Stimulated activated CD4-positive, alpha-beta T cell treated with anti-CD3 and anti-CD28 coated beads, Interleukin-15, amount 100 ng/mL, for 1 hour (primary cell): ENCODE data around the gene HPRT1.
A peak's percentile ranks its signal among the peaks of the same experiment; 100 is the strongest.
"Not testable (repeated sequence)": the region's sequence is repeated elsewhere in the genome, so short reads cannot be mapped to it uniquely, and the experiment has no call there.

Experiments used
- DNase-seq, 2 donors: peaks; one replicate each; pipeline ENCODE4 v3.0.0-alpha.2; 2020; ENCODE audit warnings: low read depth in 1 of 2, low spot score in 1 of 2

The HPRT1 gene, protein sequence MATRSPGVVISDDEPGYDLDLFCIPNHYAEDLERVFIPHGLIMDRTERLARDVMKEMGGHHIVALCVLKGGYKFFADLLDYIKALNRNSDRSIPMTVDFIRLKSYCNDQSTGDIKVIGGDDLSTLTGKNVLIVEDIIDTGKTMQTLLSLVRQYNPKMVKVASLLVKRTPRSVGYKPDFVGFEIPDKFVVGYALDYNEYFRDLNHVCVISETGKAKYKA

DNA sequence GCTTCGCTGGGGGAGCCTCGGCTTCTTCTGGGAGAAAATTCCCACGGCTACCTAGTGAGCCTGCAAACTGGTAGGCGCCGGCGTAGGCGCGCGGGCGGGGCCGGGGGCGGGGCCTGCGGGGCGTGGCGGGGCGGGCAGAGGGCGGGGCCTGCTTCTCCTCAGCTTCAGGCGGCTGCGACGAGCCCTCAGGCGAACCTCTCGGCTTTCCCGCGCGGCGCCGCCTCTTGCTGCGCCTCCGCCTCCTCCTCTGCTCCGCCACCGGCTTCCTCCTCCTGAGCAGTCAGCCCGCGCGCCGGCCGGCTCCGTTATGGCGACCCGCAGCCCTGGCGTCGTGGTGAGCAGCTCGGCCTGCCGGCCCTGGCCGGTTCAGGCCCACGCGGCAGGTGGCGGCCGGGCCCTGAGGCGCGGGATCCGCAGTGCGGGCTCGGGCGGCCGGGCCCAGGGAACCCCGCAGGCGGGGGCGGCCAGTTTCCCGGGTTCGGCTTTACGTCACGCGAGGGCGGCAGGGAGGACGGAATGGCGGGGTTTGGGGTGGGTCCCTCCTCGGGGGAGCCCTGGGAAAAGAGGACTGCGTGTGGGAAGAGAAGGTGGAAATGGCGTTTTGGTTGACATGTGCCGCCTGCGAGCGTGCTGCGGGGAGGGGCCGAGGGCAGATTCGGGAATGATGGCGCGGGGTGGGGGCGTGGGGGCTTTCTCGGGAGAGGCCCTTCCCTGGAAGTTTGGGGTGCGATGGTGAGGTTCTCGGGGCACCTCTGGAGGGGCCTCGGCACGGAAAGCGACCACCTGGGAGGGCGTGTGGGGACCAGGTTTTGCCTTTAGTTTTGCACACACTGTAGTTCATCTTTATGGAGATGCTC lies at the start of gene HPRT1:
HPRT1 (plus strand) TSS at position 161 of the 857 bp plus-strand sequence; CDS start at position 308, 147 bp downstream.
- peak; percentile 58 to 61 for DNase-seq

DNA sequence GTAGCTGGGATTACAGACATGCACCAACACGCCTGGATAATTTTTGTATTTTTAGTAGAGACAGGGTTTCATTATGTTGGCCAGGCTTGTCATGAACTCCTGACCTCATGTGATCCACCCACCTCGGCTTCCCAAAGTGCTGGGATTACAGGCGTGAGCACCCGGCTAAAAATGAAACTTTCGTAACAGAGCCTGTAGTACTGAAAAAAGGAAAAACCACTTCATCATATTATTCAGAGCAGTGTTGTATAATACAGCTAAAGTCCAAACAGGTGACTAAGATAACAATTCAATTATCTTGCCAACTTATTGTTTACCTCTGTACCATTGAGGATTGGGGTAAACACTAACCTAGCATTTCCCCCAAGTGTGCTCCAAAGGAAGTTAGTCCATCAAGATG lies 43.9 kb upstream of the HPRT1 start:
- no peak for DNase-seq

DNA sequence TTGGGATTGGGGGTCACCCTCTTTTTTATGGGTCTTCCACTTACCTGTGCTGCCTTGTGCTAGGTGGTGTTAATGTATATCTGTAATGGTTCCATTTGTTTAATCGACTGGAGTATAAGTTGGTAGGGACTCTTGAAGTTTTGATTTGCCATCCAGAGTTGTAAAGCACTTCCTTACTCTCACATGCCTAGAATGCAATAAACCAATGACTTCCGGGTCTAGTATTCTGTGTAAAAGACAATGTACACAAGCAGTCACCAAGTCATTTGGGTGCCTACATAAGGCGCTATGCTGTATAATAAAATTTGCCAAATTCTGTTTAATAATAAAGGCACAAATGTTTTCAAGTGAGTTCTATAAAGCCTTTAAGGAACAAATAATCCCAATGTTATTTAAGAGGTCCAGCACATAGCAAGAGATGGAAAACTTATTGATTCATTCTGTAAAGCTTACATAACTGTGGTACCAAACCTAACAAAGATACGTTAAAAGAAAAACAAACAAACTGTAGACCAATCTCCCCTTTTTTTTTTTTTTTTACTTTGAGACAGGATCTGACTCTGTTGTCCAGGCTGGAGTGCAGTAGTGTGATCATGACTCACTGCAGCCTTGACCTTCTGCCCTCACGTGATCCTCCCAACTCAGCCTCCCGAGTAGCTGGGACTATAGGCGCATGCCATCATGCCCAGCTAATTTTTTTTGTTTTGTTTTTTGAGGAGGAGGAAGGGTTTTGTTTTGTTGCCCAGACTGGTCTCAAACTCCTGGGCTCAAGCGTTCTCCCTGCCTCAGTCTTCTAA lies 41.5 kb upstream of the HPRT1 start:
- no peak for DNase-seq

DNA sequence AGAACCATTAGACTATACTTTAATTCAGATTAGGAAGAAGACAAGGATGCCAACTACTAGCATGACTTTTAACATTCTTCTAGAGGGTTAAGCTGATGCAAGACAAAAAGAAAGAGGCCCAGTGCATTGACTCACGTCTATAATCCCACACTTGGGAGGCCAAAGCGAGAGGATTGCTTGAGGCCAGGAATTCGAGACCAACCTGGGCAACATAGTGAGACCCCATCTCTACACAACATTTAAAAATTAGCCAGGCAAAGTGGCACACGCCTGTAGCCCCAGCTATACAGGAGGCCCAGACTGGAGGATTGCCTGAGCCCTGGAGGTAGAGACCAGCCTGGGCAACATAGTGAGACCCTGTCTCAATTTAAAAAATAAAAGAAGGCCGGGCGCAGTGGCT lies 40.2 kb upstream of the HPRT1 start:
- no peak for DNase-seq

DNA sequence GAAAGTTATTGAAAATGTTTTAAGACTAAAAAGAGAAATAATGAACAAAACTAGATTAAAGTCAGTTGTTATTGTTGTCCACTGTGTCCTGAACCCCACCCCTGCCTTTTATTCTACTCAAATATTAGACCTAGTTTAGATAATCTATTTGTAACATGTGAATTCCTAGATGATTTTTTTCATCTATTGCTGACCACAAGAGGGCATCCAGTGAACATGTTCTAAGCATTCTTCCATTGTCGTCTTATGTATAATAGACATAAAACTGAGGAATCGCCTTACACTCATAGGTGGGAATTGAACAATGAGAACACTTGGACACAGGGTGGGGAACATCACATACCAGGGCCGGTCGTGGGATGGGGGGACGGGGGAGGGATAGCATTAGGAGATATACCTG lies 36.4 kb upstream of the HPRT1 start:
- no peak for DNase-seq

DNA sequence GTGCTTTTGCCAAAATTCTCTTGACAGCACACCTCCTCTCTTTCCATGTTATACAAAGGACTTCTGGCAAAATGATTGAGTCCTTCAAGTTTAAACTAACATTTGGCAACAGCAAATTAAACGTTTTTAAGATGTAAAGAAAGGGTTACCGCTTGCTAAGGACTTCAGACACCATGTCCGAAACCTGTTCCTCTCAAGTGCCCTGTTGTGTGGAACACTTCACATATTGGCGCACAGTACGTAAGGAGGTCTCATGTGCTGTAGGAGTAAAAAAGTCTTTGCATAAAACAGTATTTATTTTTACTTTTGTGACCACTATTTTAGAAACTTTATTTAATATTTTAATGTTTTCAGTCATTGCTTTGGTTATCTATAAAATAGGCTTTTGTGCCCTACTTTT lies 33.7 kb upstream of the HPRT1 start:
- DNase-seq, result no peak

DNA sequence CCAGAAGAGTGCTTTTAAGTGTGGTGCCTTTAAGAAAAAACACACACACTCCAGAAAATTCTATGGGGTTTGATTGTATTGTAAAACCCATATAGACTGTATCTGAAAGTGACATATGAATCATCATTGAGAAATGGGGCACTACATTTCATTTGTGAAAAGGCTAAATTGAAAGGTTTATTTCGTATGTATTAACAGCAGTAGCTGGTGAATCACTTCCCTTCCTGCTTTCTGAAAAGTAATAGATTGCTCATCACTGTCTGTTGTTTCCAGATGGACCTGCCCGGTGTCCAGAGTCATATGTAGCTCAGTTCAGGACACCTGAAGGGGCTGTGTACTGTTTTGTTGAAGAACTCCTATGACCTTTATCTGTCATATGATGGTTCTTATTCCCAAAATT lies 28.1 kb upstream of the HPRT1 start:
- no peak for DNase-seq

DNA sequence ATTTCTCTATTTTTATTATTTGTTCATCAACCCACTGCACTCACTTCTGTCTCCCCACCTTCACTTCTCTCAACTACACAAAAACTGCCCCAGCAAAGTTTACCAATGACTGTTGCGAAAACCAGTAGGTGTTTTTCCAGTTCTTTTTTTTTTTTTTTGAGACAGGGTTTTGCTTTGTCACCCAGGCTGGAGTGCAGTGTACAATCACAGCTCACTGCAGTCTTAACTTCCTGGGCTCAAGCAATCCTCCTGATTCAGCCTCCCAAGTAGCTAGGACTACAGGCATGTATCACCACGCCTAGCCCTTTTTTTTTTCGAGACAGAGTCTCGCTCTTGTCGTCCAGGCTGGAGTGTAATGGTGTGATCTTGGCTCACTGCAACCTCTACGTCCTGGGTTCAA lies 24.1 kb upstream of the HPRT1 start:
- no peak for DNase-seq

DNA sequence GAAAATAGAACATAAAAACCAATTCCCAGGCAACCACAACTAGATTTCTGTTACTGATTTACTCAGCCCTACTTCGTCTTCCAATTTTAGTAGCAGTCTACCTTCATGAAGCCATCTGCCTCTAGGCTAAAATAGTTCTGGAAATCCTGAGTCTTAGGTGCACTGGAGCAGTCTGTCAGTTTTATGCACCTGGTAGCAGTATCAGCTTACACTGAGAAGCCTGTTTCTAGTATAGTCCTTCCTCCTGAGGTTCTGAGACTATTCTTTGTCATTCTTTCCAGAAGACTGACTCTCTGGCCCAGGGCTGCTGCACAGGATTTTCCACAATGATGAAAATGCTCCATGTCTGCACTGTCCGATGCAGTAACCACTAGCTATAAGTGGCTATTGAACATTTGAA lies 16.9 kb upstream of the HPRT1 start:
- no peak for DNase-seq

DNA sequence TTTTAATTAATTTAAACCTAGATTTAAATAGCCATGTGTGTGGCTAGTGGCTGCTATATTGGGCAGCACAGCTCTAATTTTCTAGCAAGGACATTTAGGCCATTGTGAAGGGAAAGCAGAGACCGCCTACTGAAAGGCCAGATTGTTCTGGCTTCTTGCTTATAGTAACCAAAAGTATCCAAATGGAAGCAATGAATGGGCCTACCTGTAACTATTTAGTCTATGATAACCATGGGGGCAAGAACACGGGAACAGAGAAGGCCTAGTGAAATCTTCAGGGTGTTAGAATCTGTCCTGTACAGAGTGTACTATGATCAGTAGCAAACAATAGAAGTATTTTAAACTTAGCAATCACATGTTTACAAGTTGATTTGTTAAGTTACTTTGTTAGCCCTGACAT lies 16.5 kb upstream of the HPRT1 start:
- DNase-seq, result no peak

DNA sequence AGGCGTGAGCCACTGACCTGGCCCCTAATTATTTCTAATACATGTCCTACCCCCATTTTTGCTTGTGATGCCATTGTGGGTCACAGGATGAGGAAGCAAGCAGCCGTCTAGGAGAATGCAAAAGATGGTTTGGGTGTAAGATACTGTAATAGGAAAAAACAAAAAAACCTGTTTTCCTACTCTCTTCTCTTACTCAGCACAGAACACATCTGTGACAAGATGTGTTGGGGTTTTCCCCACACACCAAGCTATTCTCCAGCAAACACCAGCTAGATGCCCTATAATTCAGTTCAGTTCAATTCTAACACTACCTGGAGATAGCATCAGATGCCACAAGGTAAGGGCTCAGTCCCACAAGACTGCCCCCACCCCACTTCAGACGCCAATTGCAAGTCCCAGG lies 15.3 kb upstream of the HPRT1 start:
- no peak for DNase-seq

DNA sequence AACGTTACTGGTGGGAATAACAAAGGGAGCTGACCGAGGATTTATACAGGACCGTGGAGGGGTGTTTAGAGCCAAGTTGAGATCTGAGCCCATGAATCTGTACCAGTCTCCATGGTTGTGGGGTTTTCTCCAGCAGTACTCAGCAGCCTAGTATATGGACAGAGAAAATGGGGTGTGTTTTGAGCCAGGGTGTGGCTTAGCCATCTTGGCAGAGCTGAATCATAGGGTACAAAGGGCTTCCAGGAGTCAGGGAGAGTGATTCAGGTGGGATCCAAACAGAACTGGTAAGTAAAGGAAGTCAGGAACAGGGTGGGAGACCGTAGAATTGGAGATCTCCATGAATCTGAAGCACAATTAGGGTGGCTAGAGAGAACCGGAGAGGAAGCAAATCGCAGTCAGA lies 7.4 kb upstream of the HPRT1 start:
- no peak for DNase-seq

DNA sequence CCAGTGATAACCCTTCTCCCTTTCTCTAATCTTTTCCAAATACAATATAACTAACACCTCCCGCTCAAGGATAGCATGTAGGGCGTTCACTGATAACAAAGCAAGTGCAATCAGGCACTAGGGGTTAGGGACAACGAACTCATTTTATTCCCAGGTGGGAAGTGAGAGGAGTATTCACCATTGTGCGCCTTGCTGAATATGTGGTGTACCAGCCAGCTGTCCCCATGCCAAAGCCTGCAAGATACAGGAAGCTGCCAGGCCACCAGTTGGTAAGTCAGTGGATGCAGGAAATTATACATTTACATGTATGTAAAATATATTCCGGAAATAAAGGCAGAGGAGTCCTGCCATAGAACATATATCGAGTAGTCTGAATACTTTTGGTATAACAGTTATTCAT lies 6.3 kb upstream of the HPRT1 start:
- DNase-seq, result no peak

DNA sequence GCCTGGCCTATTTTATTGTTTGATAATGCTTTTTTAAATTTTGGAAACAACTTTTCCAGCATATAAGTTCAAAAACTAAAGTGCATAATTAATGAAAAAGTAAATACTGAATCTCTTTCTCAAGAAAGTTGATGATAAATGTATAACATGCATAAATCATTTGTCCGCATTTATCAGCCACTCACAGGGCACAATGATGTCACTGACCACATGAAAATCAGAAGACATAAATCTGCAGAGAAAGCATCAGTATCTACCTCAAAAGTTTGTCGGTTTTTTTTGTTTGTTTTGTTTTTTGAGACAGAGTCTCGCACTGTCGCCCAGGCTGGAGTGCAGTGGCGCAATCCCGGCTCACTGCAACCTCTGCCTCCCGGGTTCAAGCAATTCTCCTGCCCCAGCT lies 5.5 kb upstream of the HPRT1 start:
- DNase-seq, result no peak

DNA sequence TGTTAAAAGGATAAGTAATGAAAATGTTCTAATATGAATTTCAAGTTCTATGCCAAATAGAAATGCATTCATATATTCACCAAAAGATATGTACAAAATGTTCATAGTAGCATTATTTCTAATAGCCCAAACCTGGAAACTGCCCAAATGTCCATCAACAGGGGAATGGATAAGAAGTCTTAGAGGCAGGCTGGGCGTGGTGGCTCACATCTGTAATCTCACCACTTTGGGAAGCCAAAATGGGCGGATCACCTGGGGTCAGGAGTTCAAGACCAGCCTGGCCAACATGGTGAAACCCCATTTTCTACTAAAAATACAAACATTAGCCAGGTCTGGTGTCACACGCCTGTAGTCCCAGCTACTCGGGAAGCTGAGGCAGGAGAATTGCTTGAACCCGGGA lies 2.3 kb upstream of the HPRT1 start:
- DNase-seq, result no peak

DNA sequence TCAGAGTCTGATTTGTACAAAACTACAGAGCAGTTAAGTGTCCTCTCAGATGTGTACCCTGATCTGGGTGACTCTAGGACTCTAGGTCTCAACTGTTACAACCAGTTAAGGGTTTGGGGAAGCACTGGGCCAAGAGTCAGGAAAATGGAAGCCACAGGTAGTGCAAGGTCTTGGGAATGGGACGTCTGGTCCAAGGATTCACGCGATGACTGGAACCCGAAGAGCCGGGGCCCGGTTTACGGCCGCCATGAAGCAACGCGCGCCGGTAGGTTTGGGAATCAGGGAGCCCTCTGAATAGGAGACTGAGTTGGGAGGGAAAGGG lies 321 bp upstream of the HPRT1 start:
- DNase-seq, result no peak

DNA sequence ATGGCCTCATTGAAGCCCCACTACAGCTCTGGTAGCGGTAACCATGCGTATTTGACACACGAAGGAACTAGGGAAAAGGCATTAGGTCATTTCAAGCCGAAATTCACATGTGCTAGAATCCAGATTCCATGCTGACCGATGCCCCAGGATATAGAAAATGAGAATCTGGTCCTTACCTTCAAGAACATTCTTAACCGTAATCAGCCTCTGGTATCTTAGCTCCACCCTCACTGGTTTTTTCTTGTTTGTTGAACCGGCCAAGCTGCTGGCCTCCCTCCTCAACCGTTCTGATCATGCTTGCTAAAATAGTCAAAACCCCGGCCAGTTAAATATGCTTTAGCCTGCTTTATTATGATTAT lies 876 bp downstream of the HPRT1 start:
- DNase-seq, result no peak

DNA sequence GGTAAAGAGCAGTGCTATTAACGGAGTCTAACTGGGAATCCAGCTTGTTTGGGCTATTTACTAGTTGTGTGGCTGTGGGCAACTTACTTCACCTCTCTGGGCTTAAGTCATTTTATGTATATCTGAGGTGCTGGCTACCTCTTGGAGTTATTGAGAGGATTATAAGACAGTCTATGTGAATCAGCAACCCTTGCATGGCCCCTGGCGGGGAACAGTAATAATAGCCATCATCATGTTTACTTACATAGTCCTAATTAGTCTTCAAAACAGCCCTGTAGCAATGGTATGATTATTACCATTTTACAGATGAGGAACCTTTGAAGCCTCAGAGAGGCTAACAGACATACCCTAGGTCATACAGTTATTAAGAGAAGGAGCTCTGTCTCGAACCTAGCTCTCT lies 1.5 kb downstream of the HPRT1 start:
- DNase-seq, result no peak

DNA sequence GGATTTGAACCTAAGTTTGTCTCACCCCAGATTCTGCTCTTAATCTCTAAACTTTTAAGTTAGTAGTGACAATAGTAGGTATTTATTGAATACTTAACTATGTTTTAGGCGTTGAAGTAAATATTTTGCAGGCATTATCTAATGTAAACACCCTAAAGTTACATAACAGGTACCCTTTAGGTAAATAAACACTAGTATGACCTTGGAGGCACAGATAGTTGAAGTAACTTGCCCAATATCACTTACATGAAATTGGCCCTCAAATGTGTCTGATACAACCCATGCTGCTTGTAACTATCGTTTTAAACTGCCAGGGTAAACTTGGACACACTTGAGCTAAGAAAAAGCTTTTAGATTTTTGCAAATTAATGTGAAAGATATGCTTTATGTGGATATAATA lies 3.0 kb downstream of the HPRT1 start:
- DNase-seq, result no peak

DNA sequence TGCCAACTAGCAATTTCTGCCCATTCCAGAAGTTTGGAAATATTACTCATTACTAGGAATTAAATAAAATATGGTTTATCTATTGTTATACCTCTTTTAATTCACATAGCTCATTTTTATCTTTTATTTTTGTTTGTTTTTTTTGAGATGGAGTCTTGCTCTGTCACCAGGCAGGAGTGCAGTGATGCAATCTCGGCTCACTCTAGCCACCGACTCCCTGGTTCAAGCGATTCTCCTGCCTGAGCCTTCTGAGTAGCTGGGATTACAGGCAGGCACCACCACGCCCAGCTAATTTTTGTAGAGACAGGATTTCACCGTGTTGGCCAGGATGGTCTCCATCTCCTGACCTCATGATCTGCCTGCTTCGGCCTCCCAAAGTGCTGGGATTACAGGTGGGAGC lies 4.5 kb downstream of the HPRT1 start:
- not testable (repeated sequence) for DNase-seq

DNA sequence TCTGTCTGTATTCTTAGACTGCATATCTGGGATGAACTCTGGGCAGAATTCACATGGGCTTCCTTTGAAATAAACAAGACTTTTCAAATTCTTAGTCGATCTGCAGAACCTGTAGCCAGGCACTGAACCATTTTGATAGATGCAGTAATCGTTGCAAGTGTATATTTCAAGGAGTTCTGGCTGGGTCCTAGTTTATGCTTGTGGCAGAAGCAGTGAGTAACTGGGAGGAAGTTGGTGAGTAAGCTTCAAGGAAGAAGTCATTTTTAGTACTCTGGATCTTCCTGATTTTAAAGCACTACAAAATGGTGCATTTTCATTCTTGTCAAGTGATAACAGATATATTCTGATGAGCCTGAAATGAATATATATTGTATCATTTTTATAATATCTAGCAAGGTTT lies 9.5 kb downstream of the HPRT1 start:
- no peak for DNase-seq

DNA sequence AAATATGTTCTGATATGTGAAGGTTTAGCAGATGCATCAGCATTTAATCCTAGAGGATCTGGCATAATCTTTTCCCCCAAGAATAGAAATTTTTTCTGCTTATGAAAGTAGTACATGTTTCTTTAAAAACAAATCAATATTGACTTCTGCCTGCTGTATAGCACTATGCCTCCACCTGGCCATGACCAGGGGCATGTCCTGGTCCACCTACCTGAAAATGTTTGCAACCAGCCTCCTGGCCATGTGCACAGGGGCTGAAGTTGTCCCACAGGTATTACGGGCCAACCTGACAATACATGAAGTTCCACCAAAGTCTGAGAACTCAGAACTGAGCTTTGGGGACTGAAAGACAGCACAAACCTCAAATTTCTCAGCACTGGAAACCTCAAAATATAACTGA lies 10.0 kb downstream of the HPRT1 start:
- DNase-seq, result no peak
